ENCODE measurements around the gene KIAA0232.

DNA sequence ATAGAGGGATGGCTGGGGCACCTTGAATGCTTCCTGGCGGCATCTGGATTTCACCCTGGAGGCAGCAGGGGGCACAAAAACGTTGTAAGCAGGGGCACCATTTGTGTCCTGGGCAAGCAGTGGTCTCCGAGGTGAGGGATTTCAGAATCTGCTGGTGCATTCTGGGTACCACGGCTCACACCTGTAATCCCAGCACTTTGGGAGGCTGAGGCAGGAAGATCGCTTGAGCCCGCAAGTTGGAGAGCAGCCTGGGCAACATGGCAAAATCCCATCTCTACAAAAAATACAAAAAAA lies 110.3 kb downstream of the KIAA0232 start:
- TF ChIP-seq, protein P1, sequence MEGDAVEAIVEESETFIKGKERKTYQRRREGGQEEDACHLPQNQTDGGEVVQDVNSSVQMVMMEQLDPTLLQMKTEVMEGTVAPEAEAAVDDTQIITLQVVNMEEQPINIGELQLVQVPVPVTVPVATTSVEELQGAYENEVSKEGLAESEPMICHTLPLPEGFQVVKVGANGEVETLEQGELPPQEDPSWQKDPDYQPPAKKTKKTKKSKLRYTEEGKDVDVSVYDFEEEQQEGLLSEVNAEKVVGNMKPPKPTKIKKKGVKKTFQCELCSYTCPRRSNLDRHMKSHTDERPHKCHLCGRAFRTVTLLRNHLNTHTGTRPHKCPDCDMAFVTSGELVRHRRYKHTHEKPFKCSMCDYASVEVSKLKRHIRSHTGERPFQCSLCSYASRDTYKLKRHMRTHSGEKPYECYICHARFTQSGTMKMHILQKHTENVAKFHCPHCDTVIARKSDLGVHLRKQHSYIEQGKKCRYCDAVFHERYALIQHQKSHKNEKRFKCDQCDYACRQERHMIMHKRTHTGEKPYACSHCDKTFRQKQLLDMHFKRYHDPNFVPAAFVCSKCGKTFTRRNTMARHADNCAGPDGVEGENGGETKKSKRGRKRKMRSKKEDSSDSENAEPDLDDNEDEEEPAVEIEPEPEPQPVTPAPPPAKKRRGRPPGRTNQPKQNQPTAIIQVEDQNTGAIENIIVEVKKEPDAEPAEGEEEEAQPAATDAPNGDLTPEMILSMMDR (IDR thresholded peaks at IDR 0.05), result no peak
- TF ChIP-seq POLR2AphosphoS5 (IDR thresholded peaks at IDR 0.05), result no peak
- no peak for TF ChIP-seq POLR2A (IDR thresholded peaks at IDR 0.05)

Measured in suprapubic skin (tissue), 4 donors.